ENCODE measurements around the gene GPC5. TPM values are rescaled to one million over a fixed set of nuclear protein-coding genes. Genes with fewer than 3 reads are reported as not detected.

GPC5 gene
- total and polyA plus RNA-seq, 2 donors (not counting 3 experiments of a cell fraction or from before 2014, with no cell fraction given), result 0.59 to 0.97 TPM

DNA sequence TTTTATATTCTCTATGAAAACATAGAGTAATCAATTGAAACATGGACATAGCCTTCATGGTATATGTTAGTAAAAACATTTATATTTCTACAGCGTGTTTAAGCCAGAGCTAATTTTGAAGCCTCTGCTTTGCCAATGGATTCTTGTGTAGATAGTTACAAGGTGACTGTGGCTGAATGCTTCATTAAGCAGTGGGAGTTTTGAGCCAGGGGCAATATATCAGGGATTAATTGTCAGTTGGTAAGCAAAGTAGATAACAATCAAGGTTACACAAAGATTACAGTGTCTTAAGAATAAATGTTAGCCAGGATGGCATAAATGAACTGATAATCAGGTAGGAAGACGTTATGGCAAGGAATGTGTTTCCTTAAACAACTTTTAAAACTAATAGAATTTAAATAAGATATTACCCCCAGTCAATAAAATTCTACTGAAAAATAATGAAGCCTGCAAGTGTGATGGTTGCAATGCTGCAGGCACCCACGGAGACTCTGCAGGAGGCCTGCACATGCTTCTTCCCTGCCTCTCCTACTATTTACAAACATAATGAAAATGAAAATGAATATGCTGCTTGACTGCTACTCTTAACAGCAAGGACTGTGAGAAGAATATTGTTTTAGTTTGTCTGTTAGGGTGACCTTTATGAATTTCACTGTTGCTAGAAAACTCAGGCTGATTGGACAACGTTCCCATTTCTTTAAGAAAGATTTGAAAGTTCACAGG is 588.5 kb downstream of the GPC5 start:
- dilution Hi-C loops (cut with MboI; ENCODE audit: extremely low pct_ligation_motif_present, low sequenced_read_pairs), result no loop called here
- H3K79me2 ChIP-seq (ENCODE audit: control insufficient read depth, insufficient read depth, low read length), result no peaks in the 10 kb centered on the region
- ChIA-PET POLR2A (no interaction called here), CTCF (interaction anchor here (0.9 kb wide), 1 partner anchor 40 kb away, joined by 3 read pairs; no protein-coding TSS in a partner anchor)
- H2AFZ ChIP-seq (ENCODE audit: low read depth, low read length), result no peak overlapping the region
- no peaks in the 10 kb centered on the region for H3K36me3 ChIP-seq (ENCODE audit: control insufficient read depth in 2 of 2, extremely low read depth in 1 of 2, insufficient read depth in 2 of 2, low read length in 2 of 2)
- H3K27me3 ChIP-seq (ENCODE audit: control insufficient read depth in 2 of 2, insufficient read depth in 2 of 2, low read length in 2 of 2), result no peaks in the 10 kb centered on the region
- DNase-seq (ENCODE audit: low read depth, low spot score) (no peak), FAIRE-seq (no peak)
- H3K9me3 ChIP-seq (replicated peaks; ENCODE audit: control insufficient read depth, insufficient read depth, low read length), result no peaks in the 10 kb centered on the region
- intact Hi-C loops (cut with micrococcal nuclease), result no loop called here
- H3K4me1 ChIP-seq (ENCODE audit: control insufficient read depth, extremely low read depth, insufficient read depth, low read length), result no peaks in the 10 kb centered on the region
- no TSS peak for BruUV-seq (replicated peaks)
- H4K20me1 ChIP-seq (replicated peaks; ENCODE audit: control insufficient read depth, extremely low read depth, insufficient read depth, low read length), result no peaks in the 10 kb centered on the region
- no peak overlapping the region for H3K4me2 ChIP-seq (ENCODE audit: insufficient read depth, low read length)
- H3K4me3 ChIP-seq (replicated peaks in 1 of 3; ENCODE audit: insufficient read depth in 1 of 3, low read depth in 1 of 3, low read length in 3 of 3), result no peak overlapping the region
- no peak for TF ChIP-seq JUN (IDR thresholded peaks at IDR 0.05; ENCODE audit: borderline replicate concordance, insufficient read depth, insufficient read length, low read depth)
- TF ChIP-seq GATA2 (IDR thresholded peaks at IDR 0.05; ENCODE audit: insufficient read depth, insufficient read length, low read depth, low read length), result no peak
- no peak for TF ChIP-seq EZH2 (IDR thresholded peaks at IDR 0.05; ENCODE audit: borderline replicate concordance, low read depth, low read length, severe bottlenecking)
- TF ChIP-seq MYC (IDR thresholded peaks at IDR 0.05; ENCODE audit: low read depth, low read length), result no peak
- TF ChIP-seq, protein P1, sequence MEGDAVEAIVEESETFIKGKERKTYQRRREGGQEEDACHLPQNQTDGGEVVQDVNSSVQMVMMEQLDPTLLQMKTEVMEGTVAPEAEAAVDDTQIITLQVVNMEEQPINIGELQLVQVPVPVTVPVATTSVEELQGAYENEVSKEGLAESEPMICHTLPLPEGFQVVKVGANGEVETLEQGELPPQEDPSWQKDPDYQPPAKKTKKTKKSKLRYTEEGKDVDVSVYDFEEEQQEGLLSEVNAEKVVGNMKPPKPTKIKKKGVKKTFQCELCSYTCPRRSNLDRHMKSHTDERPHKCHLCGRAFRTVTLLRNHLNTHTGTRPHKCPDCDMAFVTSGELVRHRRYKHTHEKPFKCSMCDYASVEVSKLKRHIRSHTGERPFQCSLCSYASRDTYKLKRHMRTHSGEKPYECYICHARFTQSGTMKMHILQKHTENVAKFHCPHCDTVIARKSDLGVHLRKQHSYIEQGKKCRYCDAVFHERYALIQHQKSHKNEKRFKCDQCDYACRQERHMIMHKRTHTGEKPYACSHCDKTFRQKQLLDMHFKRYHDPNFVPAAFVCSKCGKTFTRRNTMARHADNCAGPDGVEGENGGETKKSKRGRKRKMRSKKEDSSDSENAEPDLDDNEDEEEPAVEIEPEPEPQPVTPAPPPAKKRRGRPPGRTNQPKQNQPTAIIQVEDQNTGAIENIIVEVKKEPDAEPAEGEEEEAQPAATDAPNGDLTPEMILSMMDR (IDR thresholded peaks at IDR 0.05; ENCODE audit: extremely low read depth in 1 of 2, insufficient read depth in 1 of 2, low read depth in 1 of 2, low read length in 2 of 2), result no peak
- TF ChIP-seq, protein P2, sequence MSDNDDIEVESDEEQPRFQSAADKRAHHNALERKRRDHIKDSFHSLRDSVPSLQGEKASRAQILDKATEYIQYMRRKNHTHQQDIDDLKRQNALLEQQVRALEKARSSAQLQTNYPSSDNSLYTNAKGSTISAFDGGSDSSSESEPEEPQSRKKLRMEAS (IDR thresholded peaks at IDR 0.05; ENCODE audit: insufficient read depth, insufficient read length), result no peak
- H3K27ac ChIP-seq (ENCODE audit: insufficient read depth, low read depth, low read length), result no peak overlapping the region
- H3K9me1 ChIP-seq (replicated peaks; ENCODE audit: control insufficient read depth, extremely low read depth, insufficient read depth, low read length), result no peaks in the 10 kb centered on the region
- no peak overlapping the region for H3K9ac ChIP-seq (replicated peaks; ENCODE audit: extremely low read depth, insufficient read depth, low read length)

Data from endothelial cell of umbilical vein (primary cell).